Fibroblast of skin of scalp (primary cell): Measurements from ENCODE around the gene ERGIC1.
"Not testable (repeated sequence)": the region's sequence is repeated elsewhere in the genome, so short reads cannot be mapped to it uniquely, and the experiment has no call there.

ENCODE experiments used
- DNase-seq: peaks from one replicate; pipeline ENCODE4 v3.0.0-alpha.2; 2013

The ERGIC1 gene

DNA sequence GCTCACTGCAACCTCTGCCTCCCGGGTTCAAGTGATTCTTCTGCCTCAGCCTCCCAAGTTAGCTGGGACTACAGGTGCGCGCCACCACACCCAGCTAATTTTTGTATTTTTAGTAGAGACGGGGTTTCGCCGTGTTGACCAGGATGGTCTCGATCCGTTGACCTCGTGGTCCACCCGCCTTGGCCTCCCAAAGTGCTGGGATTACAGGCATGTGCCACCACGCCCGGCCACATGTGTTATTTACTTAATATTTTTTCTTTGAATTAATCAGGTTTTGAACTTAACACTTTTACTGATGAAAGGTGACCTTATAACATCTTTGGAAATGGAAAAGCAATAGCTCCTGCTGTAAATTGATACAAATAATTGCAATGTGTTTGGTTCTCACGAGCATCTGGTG is 13.5 kb downstream of the ERGIC1 start:
- not testable (repeated sequence) for DNase-seq

DNA sequence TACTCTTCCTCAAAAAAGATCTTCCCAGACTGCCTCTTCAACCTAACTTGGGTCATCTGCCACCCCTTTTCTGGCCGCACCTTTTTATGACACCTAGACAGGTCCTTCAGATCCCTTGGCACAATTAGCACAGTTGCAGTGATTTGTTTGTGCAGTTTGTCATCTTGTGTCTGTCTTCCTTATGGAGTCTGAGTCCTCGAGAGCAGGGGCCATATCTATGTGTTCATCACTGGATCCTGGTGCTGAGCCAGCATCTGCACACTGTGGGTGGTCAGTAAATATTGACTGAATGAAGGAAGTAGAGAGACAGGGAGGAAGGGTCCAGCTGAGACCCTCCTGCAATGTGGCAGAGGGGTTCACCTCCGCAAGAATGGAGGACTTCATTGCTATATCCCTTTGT is 14.4 kb downstream of the ERGIC1 start:
- no peak for DNase-seq

- no peak for DNase-seq
Observed at GRCh38 chr5:172849606-172850453, 15.8 kb downstream of the ERGIC1 start.

GRCh38 chr5:172850454-172850797 is 16.4 kb downstream of the ERGIC1 start:
- no peak for DNase-seq

GRCh38 chr5:172851254-172851653 is 17.2 kb downstream of the ERGIC1 start:
- DNase-seq, result not testable (repeated sequence)

- no peak for DNase-seq
Observed at GRCh38 chr5:172852490-172853354, 18.7 kb downstream of the ERGIC1 start.

DNA sequence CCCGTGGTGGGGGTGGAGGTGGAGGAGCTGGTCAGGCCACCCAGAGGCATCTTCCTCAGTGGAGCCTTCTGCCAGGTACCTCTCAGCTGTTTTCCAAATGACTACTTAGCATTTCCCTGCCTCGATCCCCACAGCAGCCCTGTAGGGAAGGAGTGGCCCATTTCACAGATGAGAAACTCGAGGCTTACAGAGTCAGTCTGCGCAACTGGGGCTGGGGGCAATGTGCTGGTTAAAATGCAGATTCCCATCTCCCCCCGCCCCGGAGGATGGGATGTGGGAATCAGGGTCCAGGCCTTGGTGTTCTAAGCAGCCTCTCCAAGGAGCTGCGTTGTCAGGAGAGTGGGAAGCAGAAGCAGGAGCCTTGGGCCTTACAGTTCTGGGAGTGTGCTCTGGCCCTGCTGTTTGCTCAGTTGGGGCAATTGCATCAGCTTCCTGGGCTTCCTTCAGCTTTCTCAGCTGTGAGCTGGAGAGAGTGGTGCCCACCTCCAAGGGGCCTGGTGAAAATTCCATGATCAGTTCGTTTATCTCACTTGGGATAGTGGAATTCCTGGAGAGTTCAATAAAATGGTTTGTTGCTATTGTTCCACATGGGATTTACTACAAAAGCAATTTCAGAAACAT is 19.4 kb downstream of the ERGIC1 start:
- DNase-seq, result peak; percentile 79

- no peak for DNase-seq
Observed at GRCh38 chr5:172854451-172854871, 20.4 kb downstream of the ERGIC1 start.

GRCh38 chr5:172854971-172855370 is 20.9 kb downstream of the ERGIC1 start:
- DNase-seq, result no peak

- DNase-seq, result no peak
Observed at GRCh38 chr5:172855597-172856292, 21.7 kb downstream of the ERGIC1 start.

GRCh38 chr5:172856336-172856735 is 22.3 kb downstream of the ERGIC1 start:
- no peak for DNase-seq

DNA sequence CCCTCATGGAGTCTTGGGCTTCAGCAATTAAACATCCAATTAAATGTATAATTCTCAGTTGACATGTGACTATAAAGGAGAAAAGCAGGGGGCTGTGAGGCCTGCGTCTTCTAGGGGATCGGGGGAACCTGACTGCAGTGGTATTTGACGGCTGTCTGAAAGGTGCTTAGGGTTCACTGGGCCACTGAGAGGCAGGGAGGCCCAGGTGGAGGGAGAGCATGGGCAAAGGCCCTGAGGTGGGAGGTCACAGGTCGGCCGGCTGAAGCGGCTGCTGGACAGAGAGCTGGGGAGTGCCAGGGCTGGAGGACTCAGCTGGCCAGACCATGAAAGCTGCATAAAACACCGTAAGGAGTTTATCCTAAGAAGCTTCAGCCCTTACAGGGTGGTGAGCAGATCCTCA is 23.9 kb downstream of the ERGIC1 start:
- DNase-seq, result no peak

GRCh38 chr5:172858511-172858989 is 24.5 kb downstream of the ERGIC1 start:
- no peak for DNase-seq

DNA sequence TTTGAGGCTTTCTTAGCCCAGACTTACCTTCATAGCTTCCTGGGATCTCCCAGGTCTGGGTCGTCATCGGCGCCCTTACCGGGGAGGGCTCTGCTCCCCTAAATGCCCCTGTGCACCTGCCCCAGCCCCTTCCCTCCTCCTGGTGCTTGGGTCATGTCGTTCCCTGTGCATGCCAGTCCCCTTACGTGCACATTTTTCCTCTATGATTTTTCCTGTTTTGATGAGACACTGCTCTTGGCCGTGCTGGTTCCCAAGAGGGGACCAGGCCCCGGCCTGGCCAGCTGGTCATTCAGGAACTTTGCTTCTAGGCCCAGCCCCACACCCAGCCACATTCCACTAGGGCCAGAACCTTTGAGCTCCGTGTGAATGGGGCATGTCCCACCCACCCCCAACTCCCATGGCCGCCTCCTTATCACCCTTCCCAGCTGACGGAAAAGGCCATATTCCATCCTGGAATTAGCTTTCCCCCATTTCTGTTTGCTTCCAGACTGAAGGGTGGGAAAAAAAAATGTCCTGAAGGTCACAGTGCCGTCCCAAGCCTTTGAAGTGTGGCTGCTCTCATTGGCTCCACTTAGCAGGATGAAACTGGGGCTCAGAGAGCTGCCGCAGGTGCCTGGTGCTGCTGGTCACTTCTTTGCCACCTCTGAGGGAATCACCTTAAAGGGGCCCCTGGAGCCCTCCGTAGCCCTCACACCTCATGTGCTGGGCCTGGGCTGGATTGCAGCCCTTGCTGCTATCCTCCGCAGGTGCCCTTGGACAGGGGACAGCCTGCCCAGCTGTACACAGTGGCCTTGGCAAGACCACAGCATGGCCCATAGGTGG is 25.1 kb downstream of the ERGIC1 start:
- peak; percentile 61 for DNase-seq

DNA sequence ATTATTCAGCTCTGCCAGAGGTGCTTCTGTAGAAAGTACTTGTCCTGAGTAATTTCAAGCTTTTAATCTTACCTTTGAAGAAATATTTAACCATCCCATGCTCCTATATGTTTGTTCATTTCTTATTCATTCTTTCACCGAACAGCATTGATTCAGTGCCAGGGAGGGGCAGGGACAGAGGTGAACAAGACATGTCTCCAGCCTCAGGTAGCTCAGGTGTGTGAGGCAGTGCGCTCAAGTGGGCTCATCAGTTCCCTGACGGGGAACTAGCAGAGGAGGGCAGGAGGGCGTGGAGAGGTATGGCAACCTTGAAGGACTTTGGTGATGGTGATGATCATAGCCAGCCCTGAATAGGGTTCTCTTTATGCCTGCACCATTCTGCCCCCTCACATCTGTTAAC is 25.9 kb downstream of the ERGIC1 start:
- no peak for DNase-seq

GRCh38 chr5:172860520-172861443 is 26.7 kb downstream of the ERGIC1 start:
- no peak for DNase-seq

DNA sequence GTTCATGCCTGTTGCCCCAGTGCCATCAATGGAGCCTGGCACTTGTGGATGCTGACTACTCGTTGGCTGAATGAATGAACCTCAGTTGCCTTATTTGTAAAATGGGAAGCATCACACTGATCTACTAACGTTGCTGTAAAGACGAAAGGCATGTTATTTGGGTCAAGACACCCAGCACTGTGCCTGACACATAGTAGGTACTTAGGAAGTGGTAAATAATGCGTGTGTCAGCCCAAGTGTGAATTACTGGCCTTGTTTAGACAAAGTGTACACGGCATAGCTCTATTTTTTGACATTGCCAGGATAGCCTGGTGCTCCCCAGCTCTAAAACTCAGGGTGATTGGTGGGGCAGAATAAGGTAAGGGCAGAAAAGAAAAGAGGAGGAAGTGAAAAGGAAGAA is 27.4 kb downstream of the ERGIC1 start:
- DNase-seq, result no peak

GRCh38 chr5:172862165-172862801 is 28.2 kb downstream of the ERGIC1 start:
- DNase-seq, result no peak

- not testable (repeated sequence) for DNase-seq
Observed at GRCh38 chr5:172864171-172864570, 30.1 kb downstream of the ERGIC1 start.

- DNase-seq, result no peak
Observed at GRCh38 chr5:172864747-172865146, 30.7 kb downstream of the ERGIC1 start.
